AG08395 (cell line): Measurements from ENCODE around the gene CXCL6.

Experiments used
- DNase-seq: peaks from one replicate; pipeline ENCODE4 v3.0.0; 2012; ENCODE audit warnings: mixed read lengths, low spot score

The CXCL6 gene

DNA sequence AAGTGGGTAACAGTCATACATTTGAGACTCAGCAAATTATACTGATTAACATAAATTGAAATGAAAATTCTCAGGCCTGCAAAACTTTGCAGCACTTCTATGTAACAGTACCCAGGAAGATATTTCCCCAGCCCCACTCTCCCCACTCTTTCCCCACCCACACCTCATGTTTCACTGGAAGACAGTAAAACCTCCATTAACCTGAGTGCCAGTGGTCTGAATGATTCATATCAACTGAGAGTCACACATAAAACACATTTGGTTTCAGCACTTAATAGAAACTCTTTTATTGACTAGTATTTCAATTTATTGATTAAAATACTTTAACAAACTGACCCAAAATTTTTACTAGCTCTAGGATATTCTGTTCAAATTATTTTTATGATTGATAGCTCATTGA lies 6.9 kb downstream of the CXCL6 start:
- no peak for DNase-seq

DNA sequence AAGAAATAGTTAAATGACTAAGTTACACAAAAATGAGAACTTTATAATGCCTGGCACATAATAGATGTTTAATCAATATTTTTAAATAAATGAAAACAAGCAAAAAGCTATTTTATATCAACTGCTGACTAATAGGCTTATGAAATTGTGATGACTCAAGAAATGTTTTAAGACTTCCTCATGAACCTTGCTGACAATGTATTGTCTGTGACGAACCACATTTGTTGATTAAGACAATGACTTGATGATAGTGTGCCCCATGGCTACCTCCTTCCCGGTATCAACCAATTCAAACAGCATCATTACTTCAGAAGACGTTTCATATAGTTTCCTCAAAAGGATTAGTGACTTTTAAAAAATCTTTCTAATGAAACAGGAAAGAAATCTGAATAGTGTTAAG lies 7.9 kb downstream of the CXCL6 start:
- DNase-seq, result no peak

DNA sequence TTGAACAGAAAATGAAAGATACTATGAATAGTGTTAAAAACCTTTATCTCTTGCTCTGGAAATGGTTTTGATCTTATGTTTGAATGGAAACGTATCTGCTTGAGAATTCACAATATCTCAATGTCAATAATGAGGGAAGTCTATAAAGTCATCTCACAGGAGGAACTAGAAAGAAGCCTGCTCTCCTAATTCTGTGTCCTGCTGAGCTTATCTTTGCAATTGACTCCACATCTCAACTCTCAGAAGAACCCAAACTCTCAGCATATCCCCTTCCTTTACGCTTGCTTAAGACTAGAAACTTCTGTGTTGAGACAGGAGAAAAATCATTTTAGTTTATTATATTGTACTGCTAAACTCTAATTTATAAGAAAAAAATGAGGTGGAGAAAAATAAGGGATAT lies 8.3 kb downstream of the CXCL6 start:
- no peak for DNase-seq

DNA sequence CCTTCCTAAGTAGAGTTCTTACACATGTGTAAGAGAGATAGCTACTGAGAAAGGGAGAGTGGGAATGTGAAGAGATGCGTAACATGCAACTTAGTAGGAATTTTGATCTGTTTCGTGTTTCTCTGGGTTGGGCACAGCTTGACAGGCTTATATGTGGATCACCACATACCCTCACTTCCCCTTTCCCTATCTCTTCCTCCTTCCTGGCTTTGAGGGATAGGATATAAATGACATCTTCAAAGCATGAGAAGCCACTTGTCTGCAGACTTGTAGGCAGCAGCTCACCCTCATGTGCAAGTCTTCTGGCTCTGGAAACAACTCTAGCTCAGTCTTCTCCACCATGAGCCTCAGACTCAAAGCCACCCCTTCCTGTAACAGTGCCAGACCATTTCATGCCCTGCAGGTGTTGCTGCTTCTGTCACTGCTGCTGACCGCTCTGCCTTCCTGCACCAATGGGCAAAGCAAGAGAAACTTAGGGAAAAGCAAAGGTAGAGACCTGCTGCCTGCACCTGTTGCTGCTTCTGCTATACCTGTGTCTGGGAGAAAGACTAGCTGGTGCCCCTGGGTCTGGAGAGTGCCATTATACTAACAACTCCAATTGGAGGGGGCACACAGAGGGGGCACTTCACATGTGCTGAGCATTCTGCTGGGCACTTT lies 11.2 kb downstream of the CXCL6 start:
- DNase-seq, result no peak

DNA sequence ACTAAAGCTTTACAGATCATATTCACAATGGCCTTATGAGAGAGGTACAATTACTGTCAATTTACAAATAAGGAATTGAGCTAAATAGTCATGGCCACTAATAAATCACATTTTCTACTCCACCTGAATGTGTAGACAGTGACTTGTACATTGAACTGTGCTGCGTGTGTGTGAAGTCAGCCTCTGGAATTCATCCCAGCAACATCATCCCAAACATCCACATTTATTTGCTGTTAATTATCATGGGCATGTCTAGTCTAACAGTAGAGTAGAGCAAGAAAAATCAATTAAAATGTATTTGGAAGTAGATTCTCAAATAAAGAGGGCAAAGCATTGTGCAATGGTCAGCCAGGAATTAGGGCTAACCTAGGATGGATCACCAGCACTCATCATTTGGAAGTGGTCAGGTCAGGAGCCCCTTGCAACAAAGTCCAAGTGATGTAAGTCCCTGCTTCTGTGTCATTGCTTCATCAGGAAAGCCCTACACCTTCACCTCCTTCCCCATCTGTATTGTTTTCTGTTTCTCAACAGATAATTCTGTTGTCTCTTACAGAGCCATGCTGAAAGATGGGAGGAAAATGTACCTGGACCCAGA lies 11.8 kb downstream of the CXCL6 start:
- DNase-seq, result no peak

DNA sequence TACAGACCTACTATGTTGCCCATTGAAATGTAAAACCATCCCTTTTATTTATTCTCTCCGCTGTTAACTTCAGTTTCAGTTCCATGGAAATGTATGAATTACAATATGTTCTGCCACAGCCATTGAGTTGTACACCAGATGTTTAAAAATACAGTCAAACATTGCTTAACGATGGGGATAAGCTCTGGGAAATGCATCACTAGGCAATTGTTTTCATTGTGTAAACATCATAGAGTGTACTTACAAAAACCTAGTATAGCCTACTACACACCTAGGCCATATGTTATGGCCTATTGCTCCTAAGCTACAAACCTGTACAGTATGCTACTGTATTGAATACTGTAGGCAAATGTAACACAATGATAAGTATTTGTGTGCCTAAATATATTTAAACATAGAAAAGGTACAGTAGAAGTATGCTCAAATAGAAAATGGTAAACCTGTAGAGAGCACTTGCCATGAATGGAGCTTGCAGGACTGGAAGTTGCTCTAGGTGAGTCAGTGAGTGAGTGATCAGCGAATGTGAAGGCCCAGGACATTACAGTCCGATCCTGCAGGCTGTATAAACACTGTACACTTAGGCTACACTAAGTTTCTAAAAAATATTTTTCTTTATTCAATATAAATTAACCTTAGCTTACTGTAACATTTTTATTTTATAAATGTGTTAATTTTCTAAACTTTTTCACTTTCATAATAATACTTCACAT lies 13.9 kb downstream of the CXCL6 start:
- no peak for DNase-seq

DNA sequence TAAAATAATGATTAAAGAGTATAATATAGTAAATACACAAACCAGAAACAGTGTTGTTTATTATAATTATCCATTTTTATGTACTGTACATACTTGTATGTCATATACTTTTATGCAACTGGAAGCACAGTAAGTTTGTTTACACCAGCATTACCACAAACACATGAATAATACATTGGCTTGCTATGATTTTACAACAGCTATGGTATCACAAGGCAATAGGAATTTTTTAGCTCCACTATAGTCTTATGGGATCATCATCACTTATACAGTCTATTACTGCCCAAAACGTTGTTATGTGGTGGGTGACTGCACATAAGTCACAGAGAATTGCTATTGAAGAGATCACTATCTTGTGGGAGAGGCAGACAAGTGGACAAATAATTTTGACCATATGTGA lies 14.8 kb downstream of the CXCL6 start:
- DNase-seq, result no peak

DNA sequence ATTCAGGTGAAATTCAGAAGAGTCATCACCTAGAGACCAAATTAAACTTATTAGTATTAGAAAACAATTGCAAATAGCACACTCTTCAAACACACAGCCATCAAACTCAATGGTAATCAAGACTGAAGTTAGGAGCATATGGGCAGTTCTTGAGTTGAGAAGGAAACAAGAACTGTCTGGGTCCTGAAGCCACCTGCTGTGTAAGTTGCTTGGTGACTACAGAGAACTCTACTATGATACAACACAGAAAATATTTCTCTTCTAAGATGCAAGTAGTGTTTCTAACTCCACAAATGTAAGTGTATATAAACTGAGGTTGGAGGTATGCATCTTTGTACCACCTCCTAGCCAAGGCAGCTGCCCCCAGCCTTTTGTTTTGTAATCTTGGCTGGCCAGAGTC lies 16.3 kb downstream of the CXCL6 start:
- no peak for DNase-seq

DNA sequence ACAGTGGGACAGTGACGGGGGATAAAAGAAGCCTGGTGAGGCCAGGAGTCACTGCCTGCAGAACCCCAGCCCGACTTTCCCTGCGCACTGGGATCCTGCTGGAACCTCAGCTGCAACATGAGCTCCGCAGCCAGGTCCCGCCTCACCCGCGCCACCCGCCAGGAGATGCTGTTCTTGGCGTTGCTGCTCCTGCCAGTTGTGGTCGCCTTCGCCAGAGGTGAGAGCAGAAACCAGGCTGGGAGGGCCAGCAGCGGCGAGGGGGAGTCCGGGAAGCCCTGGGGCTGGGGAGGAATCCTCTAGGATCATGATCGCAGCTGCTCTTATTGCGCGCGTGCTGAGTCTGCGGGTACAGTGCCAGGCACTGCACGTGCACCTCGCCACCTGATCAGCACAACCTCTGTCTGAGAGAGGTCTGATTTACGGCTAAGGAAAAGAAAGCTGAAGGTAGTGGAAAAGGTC lies 16.8 kb downstream of the CXCL6 start, which contains the start of gene PF4V1:
TSS of gene PF4V1 (plus strand) at position 51 of the 459 bp plus-strand sequence. CDS start at position 118, 67 bp downstream.
- DNase-seq, result peak; percentile 39

DNA sequence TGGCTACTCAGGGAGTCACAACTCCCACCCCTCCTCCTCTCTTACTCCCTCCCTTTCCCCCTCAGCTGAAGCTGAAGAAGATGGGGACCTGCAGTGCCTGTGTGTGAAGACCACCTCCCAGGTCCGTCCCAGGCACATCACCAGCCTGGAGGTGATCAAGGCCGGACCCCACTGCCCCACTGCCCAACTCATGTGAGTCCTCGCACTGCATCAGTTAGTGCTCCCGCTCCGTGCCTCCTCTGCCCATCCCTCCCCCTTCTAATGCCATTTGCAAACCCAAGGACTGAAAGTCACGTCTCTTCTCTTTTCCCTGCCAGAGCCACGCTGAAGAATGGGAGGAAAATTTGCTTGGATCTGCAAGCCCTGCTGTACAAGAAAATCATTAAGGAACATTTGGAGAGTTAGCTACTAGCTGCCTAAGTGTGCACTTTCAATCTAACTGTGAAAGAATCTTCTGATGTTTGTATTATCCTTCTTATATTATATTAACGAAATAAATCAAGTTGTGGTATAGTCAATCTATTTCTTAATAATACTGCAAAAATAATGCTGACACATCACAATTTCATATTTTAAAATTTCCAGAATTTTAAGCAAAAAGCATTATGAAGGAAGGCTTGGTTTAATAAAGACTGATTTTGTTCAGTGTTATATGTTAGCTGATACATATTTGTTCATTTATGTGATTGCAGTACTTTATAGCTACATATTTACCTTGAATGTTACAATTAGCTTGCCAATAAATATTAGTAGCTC lies 17.4 kb downstream of the CXCL6 start:
- no peak for DNase-seq

DNA sequence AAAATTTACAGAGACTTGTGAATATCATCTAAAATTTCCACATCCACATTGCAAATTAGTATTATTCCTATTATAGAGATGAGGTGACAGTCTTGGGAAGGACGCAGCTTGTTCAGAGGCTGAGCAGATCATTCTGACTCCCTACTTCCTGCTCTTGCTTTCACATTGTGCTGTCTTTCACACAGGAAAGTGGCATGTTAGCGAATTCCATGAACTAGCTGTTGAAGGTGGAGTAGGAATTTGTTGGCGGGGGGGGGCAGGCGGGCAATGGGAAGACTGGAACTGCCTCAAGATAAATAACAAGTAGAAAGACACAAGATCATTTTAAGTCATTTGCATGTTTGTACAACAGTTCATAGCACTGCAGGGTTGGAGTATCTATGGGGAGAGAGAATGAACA lies 18.9 kb downstream of the CXCL6 start:
- no peak for DNase-seq

DNA sequence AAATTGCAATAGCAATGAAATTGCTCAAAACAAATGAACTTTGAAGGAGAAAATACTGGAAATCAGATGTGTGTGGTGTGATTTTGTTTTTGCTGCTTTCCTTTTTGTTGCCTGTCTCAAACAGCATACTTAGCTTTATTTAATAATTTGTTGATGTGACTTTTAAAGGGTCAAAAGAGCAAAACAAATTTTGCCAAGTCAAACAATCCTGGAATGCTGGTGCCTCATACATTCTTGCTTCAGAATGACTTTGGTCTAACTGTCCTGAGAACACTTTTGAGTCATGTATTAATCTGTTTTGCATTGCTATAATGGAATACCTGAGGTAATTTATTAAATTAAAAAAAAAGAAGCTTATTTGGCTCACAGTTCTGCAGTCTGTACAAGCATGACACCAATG lies 20.0 kb downstream of the CXCL6 start:
- DNase-seq, result peak; percentile 31

DNA sequence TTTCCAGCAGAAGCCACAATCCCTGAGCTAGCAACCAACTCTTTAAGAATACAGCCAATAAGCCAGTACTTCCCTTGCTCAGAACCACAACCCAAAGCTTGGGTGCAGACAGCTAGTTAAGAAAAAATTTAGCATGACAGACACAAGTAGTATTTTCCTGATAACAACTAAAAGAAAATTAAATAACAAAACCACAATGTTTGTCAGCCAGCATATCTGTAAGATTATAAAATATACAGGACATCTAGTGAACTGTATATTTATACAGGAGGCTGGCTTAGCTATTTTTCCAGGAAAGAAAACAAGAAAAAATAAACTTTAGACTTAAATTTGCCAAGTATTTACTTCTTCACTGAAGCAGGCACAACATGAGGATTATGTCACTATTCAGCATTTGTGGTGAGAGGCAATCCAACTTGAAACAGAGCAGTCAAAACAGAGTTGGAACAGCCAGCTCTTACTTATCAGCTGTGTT lies 23.2 kb downstream of the CXCL6 start:
- DNase-seq, result peak; percentile 37

DNA sequence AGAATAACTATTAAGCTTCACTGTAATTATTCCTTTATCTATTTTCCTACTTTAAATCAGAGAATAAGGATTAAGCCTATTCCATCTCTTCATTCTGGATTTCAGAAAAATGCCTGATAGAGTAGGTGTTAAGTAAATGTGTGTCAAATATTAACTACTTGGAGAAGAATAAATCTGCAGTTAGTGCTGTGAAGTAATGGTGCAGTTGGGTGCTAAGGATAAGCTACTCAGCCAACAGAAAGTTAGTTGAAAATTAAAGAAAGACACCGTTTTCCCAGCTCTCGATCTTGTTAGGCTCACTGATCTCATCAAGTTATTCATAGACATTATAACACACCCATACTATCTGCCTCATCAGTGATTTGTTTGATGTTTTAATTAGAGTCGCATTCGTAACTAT lies 23.7 kb downstream of the CXCL6 start:
- no peak for DNase-seq

DNA sequence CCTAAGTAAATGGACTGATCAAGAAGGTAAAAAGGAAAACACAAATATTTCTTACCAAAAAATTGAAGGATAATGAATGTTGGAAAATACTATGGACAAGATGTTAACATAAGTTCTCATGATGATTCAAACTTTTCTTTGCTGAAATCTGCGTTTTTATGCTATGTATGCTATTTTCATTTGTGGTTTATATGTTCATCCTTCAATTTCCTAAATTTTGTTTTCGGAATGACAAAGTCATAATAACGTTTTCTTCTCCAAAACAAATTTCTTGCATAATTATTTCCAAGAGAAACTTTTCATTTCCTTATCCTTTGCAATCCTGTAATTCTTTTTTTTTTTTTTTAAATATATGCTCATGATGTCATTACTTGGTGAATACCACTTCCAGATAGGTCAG lies 24.4 kb downstream of the CXCL6 start:
- DNase-seq, result no peak

DNA sequence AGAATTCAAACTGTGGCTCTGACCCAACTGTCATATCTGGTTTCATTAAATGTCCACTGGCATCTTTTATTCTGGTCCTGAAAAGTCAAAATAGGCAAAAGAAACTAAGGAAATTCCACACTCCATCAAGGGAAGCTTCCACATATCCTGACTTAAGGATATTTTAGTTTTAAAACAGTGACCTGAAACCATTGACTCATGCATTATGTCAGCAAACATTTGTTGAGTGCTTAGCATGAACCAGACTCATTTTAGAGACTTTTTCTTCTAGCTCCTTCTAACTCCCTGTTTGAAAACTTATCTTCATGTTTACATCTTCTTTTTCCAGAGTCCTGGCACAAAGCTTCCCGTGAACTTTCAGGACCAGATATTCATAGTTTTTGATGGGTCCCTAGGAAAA lies 25.8 kb downstream of the CXCL6 start:
- no peak for DNase-seq

DNA sequence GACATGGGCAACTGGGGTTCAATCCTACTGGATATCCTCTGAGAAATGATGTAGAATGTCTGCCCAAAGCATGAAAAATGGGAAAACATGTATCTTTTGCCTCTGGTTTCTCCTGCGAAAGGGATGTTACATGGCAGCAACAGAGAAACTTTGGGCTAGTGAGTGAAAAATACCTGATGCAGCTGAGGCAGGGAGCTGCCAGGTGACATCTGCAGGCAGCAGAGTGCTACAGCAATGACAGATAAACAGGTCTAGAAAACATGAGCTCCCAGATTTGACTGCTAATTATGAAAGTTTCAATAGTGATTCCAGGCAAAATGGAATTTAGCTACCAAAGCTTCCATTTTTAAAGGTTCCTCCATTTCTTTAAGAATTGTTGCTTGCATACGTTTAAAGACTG lies 27.9 kb downstream of the CXCL6 start:
- DNase-seq, result no peak

DNA sequence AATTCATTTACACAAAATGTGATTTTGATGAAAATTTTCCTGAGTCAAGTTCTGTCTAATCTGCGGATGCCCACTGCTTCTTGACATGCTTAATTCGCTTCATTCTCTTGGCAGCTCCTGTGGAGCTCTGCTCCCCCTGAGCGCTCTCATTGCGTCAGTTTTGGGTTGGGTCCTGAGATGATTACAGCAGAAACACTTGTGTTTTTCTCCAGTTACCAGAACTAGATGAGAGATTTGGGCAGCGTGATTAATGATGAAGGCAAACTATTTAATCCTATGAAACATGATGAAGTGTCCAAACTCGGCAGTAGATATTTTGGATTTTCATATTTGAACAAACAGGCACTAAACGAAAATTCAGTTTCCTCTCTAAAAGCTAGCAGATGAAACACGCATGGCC lies 28.5 kb downstream of the CXCL6 start:
- DNase-seq, result no peak

DNA sequence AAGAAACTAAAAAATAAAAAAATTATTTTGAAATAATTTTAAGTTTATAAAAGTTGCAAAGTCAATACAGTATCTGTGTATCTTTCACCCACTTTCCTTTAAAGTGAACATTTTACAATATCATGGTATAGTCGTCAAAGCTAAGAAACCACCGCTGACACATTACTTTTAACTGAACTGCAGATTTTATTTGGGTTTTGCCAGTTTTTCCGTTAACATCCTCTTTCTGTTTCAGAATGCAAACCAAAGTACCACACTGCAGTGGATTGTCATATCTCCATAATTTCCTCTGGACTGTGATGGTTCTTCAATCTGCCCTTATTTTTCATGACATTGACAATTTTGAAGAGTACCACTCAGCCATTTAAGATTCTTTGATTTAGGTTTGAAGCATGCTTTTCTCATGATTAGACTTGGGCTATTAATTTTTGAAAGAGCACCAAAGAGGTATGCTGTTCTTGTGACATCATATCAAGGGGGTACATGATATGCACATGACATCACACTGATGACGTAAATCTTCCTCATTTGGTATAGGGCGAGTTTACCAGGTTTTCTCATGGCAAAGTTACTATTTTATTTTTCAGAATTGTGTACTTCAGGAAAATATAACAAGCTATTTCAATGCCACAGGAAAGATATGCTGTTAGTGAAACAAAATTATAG lies 29.1 kb downstream of the CXCL6 start:
- no peak for DNase-seq

DNA sequence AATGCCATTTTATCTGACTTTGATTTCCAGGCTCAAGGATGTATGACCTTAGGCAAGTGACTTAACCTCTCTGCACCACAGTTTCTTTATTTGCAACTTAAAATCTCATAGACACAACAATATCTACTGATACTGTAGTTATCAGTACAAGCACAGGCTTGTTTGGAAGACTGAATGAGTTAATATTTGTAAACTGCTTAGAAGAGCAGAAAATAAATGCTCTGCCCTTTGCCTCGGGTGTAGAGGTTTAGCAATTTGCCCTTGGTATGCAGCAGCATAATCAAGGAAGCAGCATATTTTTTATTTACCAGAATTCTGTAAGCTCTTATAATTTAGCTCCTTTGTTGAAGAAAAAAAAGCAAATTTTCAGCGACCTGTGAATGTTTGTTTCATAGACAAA lies 29.8 kb downstream of the CXCL6 start:
- DNase-seq, result no peak

DNA sequence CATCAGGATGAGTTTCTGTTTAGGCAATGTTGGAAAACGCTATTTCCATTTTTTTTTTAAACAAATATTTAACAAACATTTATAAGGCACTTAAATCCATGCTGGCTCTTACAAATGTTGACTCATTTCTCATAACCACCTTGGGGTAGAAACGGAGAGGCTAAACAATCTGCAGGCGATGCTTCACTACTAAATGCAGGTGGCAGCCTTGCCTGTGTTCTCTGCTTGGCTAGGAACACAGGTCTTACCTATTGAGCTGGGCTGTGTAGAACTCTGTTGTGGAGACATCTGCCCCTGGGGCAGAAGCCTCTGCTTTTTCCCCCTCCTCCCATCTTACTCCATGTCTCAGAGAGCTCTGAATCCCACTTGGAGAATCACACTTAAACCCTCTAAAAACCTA lies 31.3 kb downstream of the CXCL6 start:
- no peak for DNase-seq
